22Rv1 (cell line): ENCODE data around the gene CDKN1C.

Experiments used
- H3K27ac ChIP-seq: fragments of 450-650 bp; 2 replicates; pipeline ENCODE4 v1.5.1; 2017
- CTCF ChIP-seq: fragments of 450-650 bp; IDR thresholded peaks from 2 replicates; pipeline ENCODE4 v1.5.1; 2017; ENCODE audit warnings: mild to moderate bottlenecking
- ZFX ChIP-seq: fragments of 450-650 bp; IDR thresholded peaks from 2 replicates; pipeline ENCODE4 v1.6.1; 2017; ENCODE audit warnings: antibody characterized with exemption, borderline replicate concordance

Gene CDKN1C

GRCh38 chr11:2835296-2835695 is 50.3 kb downstream of the CDKN1C start:
- TF ChIP-seq CTCF = no peak
- no peak for TF ChIP-seq ZFX

GRCh38 chr11:2834503-2835273 is 50.9 kb downstream of the CDKN1C start:
- TF ChIP-seq ZFX = no peak
- TF ChIP-seq CTCF = no peak
- H3K27ac ChIP-seq = no peak overlapping the region

More at GRCh38 chr11:2835296-2835695, 50.3 kb downstream of the CDKN1C start:
- H3K27ac ChIP-seq = no peak overlapping the region

- TF ChIP-seq ZFX = no peak
- TF ChIP-seq CTCF = no peak
- no peak overlapping the region for H3K27ac ChIP-seq
Observed at GRCh38 chr11:2833716-2834502, 51.7 kb downstream of the CDKN1C start.
